ENCODE data around the gene NDUFB8. TPM values are rescaled to one million over a fixed set of nuclear protein-coding genes. Genes with fewer than 3 reads are reported as not detected.

The NDUFB8 gene
- total RNA-seq, 2 donors from 2014 or later: 162 to 192 TPM

GRCh38 chr10:100498059-100498458, 31.6 kb downstream of the NDUFB8 start:
- Mint-ChIP-seq H3K9me3 (no peaks in the 10 kb centered on the region), H3K4me3 (no peak overlapping the region), H3K27me3 (ENCODE audit: insufficient read depth) (peaks cover 100% of the 10 kb centered on the region), H3K36me3 (ENCODE audit: low read depth) (peaks cover 16% of the 10 kb centered on the region), H3K27ac (no peak overlapping the region), H3K4me1 (no peaks in the 10 kb centered on the region)
- Histone ChIP-seq H3K27ac (ENCODE audit: low read depth, low read length) (no peak overlapping the region), H3K9ac (ENCODE audit: extremely low read depth, low read length, poor library complexity, severe bottlenecking) (no peak overlapping the region), H3K4me1 (ENCODE audit: control insufficient read depth, insufficient read depth, low read length) (no peaks in the 10 kb centered on the region), H3K4me3 (ENCODE audit: low read length) (no peak overlapping the region), H3K36me3 (ENCODE audit: control insufficient read depth, insufficient read depth, low read length) (no peaks in the 10 kb centered on the region), H3K27me3 (ENCODE audit: control insufficient read depth, insufficient read depth, low read length, poor library complexity, severe bottlenecking) (peaks cover 98% of the 10 kb centered on the region), H3K9me3 (ENCODE audit: control insufficient read depth, low read length) (no peaks in the 10 kb centered on the region)
- DNase-seq: no peak
- 86 to 92% methylated on average over 3 to 4 of the region's 4 CpGs for WGBS, 2 experiments (ENCODE audit: insufficient coverage in 1 of 2, insufficient read length in 1 of 2)
- no peak for TF ChIP-seq CTCF (conservative IDR thresholded peaks at IDR 0.05)

DNA sequence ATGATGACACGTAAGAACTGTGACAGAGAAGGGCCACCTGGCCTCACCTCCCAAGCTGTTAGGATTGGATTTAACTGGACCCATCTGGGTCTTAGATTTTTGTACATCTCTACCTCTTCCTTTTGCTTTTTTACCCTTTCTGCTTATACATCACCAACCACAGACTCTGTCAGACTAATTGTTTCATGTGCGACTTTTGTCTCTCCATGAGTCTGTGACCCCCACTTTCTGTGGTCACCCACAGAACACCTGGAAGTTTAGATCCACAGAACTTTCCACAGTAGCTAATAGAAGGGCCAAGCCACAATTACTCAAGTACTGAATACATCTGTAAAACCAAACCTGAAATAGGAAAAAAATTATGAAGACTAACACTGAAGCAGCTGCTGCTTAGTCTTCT, 33.1 kb downstream of the NDUFB8 start:
- Mint-ChIP-seq H3K36me3 (ENCODE audit: low read depth) (peaks cover 21% of the 10 kb centered on the region), H3K4me3 (no peak overlapping the region), H3K4me1 (no peaks in the 10 kb centered on the region), H3K27me3 (ENCODE audit: insufficient read depth) (peaks cover 100% of the 10 kb centered on the region), H3K27ac (no peak overlapping the region), H3K9me3 (no peaks in the 10 kb centered on the region)
- no peak for DNase-seq
- TF ChIP-seq CTCF (conservative IDR thresholded peaks at IDR 0.05): no peak
- H3K4me3 ChIP-seq (ENCODE audit: low read length): no peak overlapping the region
- H3K27me3 ChIP-seq (ENCODE audit: control insufficient read depth, insufficient read depth, low read length, poor library complexity, severe bottlenecking): peaks cover 98% of the 10 kb centered on the region
- H3K27ac ChIP-seq (ENCODE audit: low read depth, low read length): no peak overlapping the region
- WGBS, 2 experiments (ENCODE audit: insufficient coverage in 1 of 2, insufficient read length in 1 of 2): 86 to 88% methylated on average over 2 of the region's 2 CpGs
- no peak overlapping the region for H3K9ac ChIP-seq (ENCODE audit: extremely low read depth, low read length, poor library complexity, severe bottlenecking)
- no peaks in the 10 kb centered on the region for H3K9me3 ChIP-seq (ENCODE audit: control insufficient read depth, low read length)
- H3K4me1 ChIP-seq (ENCODE audit: control insufficient read depth, insufficient read depth, low read length): no peaks in the 10 kb centered on the region
- no peaks in the 10 kb centered on the region for H3K36me3 ChIP-seq (ENCODE audit: control insufficient read depth, insufficient read depth, low read length)

- peaks cover 35% of the 10 kb centered on the region for H3K36me3 Mint-ChIP-seq (ENCODE audit: low read depth)
- Histone ChIP-seq H3K4me1 (ENCODE audit: control insufficient read depth, insufficient read depth, low read length) (peaks cover 8% of the 10 kb centered on the region), H3K27me3 (ENCODE audit: control insufficient read depth, insufficient read depth, low read length, poor library complexity, severe bottlenecking) (peaks cover 97% of the 10 kb centered on the region), H3K27ac (ENCODE audit: low read depth, low read length) (no peak overlapping the region), H3K9me3 (ENCODE audit: control insufficient read depth, low read length) (no peaks in the 10 kb centered on the region), H3K9ac (ENCODE audit: extremely low read depth, low read length, poor library complexity, severe bottlenecking) (no peak overlapping the region), H3K36me3 (ENCODE audit: control insufficient read depth, insufficient read depth, low read length) (no peaks in the 10 kb centered on the region), H3K4me3 (ENCODE audit: low read length) (no peak overlapping the region)
- no peaks in the 10 kb centered on the region for H3K9me3 Mint-ChIP-seq
- no peak overlapping the region for H3K4me3 Mint-ChIP-seq
- peaks cover 13% of the 10 kb centered on the region for H3K4me1 Mint-ChIP-seq
- H3K27me3 Mint-ChIP-seq (ENCODE audit: insufficient read depth): peaks cover 99% of the 10 kb centered on the region
- DNase-seq: no peak
- TF ChIP-seq CTCF (conservative IDR thresholded peaks at IDR 0.05): no peak
- H3K27ac Mint-ChIP-seq: no peak overlapping the region
- 96 to 100% methylated on average over 2 of the region's 2 CpGs for WGBS, 2 experiments (ENCODE audit: insufficient coverage in 1 of 2, insufficient read length in 1 of 2)
These were observed 39.1 kb downstream of the NDUFB8 start for GRCh38 chr10:100490531-100490930.

All from endodermal cell (in vitro differentiated cells).